Epithelial cell of proximal tubule (primary cell): ENCODE measurements around the gene CSN2. TPM values are rescaled to one million over a fixed set of nuclear protein-coding genes. Genes with fewer than 3 reads are reported as not detected.
"Not testable (repeated sequence)": the region's sequence is repeated elsewhere in the genome, so short reads cannot be mapped to it uniquely, and the experiment has no call there.

Source experiments
- DNase-seq: peaks from one replicate; pipeline ENCODE4 v3.0.0-alpha.2; 2011; ENCODE audit warnings: low read depth
- H3K4me3 ChIP-seq: 2 replicates; pipeline ENCODE4 v1.5.1; 2011; ENCODE audit warnings: low read depth, mild to moderate bottlenecking, low read length
- CTCF ChIP-seq: conservative IDR thresholded peaks from 2 replicates; pipeline ENCODE4 v1.5.1; 2012; ENCODE audit warnings: low read depth, mild to moderate bottlenecking, low read length
- total RNA-seq: library from RNA; depleted of rRNA; stranded (reverse); fragments of >200 nt; gene quantifications from 2 replicates; pipeline ENCODE4 v1.2.3, GENCODE V29; 2015

Gene CSN2
- total RNA-seq, 1 donor from 2014 or later = not detected

GRCh38 chr4:69951602-69952001 is 13.9 kb downstream of the CSN2 start:
- no peak overlapping the region for H3K4me3 ChIP-seq
- no peak for DNase-seq
- no peak for TF ChIP-seq CTCF

- no peak for DNase-seq
- no peak overlapping the region for H3K4me3 ChIP-seq
- TF ChIP-seq CTCF = no peak
Measured at GRCh38 chr4:69936566-69936965, 29.0 kb downstream of the CSN2 start.

GRCh38 chr4:69934150-69934549 is 31.4 kb downstream of the CSN2 start:
- DNase-seq = no peak
- H3K4me3 ChIP-seq = no peak overlapping the region
- TF ChIP-seq CTCF = no peak

GRCh38 chr4:69930768-69931167 is 34.8 kb downstream of the CSN2 start, which contains the start of gene CSN1S1:
TSS of gene CSN1S1 (plus strand) at chr4:69931068. CDS start at chr4:69932556, 1,488 bp downstream.
- no peak for TF ChIP-seq CTCF
- H3K4me3 ChIP-seq = no peak within 1 kb of the TSS
- no peak for DNase-seq

- H3K4me3 ChIP-seq = not testable (repeated sequence)
Measured at GRCh38 chr4:69923782-69924410, 41.6 kb downstream of the CSN2 start.

GRCh38 chr4:69920874-69921273 is 44.7 kb downstream of the CSN2 start:
- H3K4me3 ChIP-seq = no peak overlapping the region
- TF ChIP-seq CTCF = no peak
- no peak for DNase-seq

More at GRCh38 chr4:69923782-69924410, 41.6 kb downstream of the CSN2 start:
- not testable (repeated sequence) for DNase-seq

GRCh38 chr4:69910016-69910782 is 55.3 kb downstream of the CSN2 start:
- DNase-seq = no peak
- no peak overlapping the region for H3K4me3 ChIP-seq
- TF ChIP-seq CTCF = no peak
